ENCODE results near the gene CCDC12.

Gene CCDC12

DNA sequence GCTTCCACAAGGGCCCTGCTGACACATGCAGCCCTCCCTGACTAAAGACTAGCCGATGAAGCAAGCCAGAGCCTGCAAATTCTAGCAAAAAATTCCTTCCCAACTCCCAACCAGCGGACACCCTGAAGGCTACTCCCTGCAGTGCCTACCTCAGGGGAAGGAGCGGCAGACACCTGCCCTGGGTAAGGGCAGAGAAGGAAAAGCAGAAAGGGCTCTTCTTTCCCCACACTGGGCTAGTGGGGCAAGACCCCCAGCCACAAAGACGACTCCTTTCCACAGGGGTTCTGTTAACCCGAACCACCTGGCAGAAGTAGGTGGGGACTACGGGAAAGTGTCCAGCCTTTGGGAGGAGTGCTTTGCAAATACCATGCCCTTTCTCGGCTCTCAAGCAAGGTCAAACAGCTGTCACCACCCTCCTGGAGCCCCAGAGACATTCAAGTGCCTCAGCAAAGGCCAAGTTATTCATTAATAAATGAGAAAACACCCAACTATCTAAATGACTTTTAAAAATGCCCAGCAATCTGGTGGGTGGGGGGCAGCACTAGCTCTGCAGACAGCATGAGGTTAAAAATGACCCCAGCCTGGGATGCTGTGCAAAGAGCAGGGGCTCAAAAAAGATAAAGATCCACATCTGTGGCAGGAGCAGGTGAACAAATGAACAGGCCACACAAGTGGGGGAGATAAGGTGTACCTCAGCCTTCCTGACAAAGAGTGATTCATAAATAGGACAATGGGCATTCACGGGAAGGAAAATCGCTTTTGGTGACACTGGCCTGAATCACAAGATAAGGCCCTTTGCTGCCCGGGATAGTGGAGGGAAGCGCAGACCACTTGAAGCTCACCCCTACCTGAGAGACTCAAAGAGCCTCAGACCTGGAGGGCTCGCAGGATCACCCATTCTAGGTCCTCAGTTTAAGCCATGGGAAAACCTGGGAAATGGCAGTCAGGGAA, 33.0 kb downstream of the CCDC12 start:
- no peak overlapping the region for H3K4me2 ChIP-seq
- no peak overlapping the region for H3K9ac ChIP-seq
- peaks cover 25% of the 10 kb centered on the region; the same call in 1 of the 2 replicates for H3K79me2 ChIP-seq (ENCODE audit: insufficient read depth, low read depth)
- no peaks in the 10 kb centered on the region for H3K27me3 ChIP-seq (ENCODE audit: insufficient read depth, low read depth)
- H3K4me1 ChIP-seq (ENCODE audit: low read depth, poor library complexity, severe bottlenecking): no peaks in the 10 kb centered on the region
- no peak for TF ChIP-seq CTCF (conservative IDR thresholded peaks at IDR 0.05; ENCODE audit: low read depth, low read length)
- H3K4me3 ChIP-seq (IDR thresholded peaks at IDR 0.05; ENCODE audit: insufficient read depth, low read depth, low read length): no peak overlapping the region
- H4K20me1 ChIP-seq (ENCODE audit: insufficient read depth): no peaks in the 10 kb centered on the region
- no peak overlapping the region for H2AFZ ChIP-seq (ENCODE audit: low read depth)
- H3K36me3 ChIP-seq (ENCODE audit: insufficient read depth): no peaks in the 10 kb centered on the region
- no peak overlapping the region for H3K27ac ChIP-seq

DNA sequence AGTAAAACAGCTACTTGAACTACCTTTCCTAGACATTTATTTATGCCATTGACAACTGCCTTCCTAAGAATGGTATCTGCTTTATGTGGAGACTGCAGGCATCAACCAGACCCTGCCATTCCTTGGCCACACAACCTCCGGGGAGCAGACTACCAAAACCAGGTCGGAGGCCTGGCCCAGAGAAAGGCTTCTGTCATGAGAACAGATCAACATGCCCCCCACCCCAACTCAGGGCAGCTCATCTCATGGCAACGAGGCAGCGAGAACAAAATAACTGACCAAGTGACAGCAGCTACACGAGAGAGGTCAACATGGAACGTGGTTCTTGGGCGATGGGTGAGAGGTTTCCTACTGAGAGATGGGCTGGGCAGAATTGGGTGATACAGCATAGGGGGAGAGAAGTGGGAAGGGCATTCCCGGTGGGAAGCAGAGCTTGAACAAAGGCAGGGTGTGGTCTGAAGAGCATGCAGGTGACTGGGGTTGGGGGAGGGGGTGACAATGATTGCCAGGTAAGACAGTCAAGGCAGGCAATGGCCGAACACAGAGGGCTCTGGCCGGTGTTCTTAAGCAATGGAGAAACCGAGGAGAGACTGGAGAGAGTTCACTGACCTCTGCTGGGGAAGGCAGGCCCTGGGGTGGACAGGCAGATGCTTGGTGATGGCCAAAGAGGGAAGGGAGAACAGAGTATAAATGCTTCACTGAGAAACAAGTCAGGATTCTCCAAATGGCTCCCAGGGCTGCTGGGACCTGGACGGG, 33.9 kb downstream of the CCDC12 start:
- no peak overlapping the region for H3K27ac ChIP-seq

DNA sequence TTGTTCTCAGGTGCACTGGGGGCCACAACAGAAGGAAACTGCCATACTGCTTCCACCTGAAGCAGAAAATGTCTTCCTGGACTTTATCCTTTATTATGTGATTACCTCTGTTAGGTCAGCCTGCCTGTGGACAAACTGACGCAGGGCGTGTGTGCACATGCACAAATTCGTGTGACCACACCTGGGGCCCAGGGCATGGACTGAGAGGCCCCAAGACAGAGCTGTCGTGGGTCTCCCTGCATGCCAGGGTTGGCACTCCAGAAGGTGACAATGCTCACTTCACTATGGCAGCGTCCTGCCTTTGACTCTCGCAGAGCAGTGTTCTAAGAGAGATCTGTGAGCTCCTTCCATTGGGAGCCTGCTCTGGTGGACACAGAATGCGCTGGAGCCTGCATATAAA, 34.5 kb downstream of the CCDC12 start:
- H3K27ac ChIP-seq: no peak overlapping the region
- H3K9ac ChIP-seq: no peak overlapping the region
- H3K79me2 ChIP-seq (ENCODE audit: insufficient read depth, low read depth): peaks cover 15% of the 10 kb centered on the region; the same call in 1 of the 2 replicates
- no peaks in the 10 kb centered on the region for H3K27me3 ChIP-seq (ENCODE audit: insufficient read depth, low read depth)
- no peak overlapping the region for H3K4me3 ChIP-seq (IDR thresholded peaks at IDR 0.05; ENCODE audit: insufficient read depth, low read depth, low read length)
- H3K4me2 ChIP-seq: no peak overlapping the region
- no peak overlapping the region for H2AFZ ChIP-seq (ENCODE audit: low read depth)
- no peaks in the 10 kb centered on the region for H4K20me1 ChIP-seq (ENCODE audit: insufficient read depth)
- H3K36me3 ChIP-seq (ENCODE audit: insufficient read depth): no peaks in the 10 kb centered on the region
- no peak for TF ChIP-seq CTCF (conservative IDR thresholded peaks at IDR 0.05; ENCODE audit: low read depth, low read length)
- no peaks in the 10 kb centered on the region for H3K4me1 ChIP-seq (ENCODE audit: low read depth, poor library complexity, severe bottlenecking)

More for the DNA sequence above, 33.9 kb downstream of the CCDC12 start:
- Histone ChIP-seq H3K4me2 (no peak overlapping the region), H3K36me3 (ENCODE audit: insufficient read depth) (no peaks in the 10 kb centered on the region), H4K20me1 (ENCODE audit: insufficient read depth) (no peaks in the 10 kb centered on the region), H3K79me2 (ENCODE audit: insufficient read depth, low read depth) (peaks cover 17% of the 10 kb centered on the region; the same call in 1 of the 2 replicates), H3K27me3 (ENCODE audit: insufficient read depth, low read depth) (no peaks in the 10 kb centered on the region), H2AFZ (ENCODE audit: low read depth) (no peak overlapping the region), H3K4me3 (IDR thresholded peaks at IDR 0.05; ENCODE audit: insufficient read depth, low read depth, low read length) (no peak overlapping the region), H3K4me1 (ENCODE audit: low read depth, poor library complexity, severe bottlenecking) (no peaks in the 10 kb centered on the region), H3K9ac (no peak overlapping the region)
- TF ChIP-seq CTCF (conservative IDR thresholded peaks at IDR 0.05; ENCODE audit: low read depth, low read length): no peak

DNA sequence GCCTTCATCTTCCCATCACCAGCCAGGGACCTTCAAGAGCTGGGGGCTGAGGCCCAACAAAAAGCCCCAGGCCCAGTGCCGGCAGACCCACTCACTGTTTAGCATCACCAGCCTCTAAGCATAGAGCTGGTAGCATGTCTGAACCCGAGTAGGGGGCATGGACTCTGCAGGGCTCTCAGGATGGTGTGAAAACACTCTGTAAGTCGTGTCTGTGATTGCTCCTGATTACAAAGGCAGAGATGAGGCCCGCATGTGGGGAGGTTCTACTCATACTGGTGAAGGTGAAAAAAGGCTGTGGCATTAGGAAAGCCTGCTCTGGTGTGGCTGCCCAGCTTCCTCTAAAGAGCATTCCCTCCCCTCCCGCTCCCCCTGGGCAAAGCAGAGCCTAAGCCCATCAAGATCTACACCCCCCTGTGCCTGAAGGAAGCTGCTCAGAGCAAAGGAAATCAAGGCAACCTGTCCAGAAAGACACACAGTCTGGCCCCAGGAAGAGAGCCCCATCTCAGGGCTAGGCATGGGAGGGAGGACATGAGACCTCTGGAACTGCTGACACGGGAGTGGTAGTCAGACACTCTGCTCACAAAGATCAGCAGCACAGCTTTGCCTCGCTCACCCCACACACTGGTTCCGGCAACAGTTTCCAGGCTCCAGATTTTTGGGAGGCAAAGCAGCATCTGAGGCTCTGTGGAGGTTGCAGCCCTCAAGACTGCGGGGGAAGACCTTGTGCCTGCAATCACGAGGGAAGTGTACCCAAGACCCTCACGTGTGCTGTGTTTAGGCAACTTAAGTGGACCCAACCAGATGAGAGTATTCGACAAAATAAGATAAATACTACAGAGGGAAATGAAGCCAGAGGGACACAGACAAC, 36.7 kb downstream of the CCDC12 start:
- Histone ChIP-seq H3K79me2 (ENCODE audit: insufficient read depth, low read depth) (peaks cover 1% of the 10 kb centered on the region; the same call in 1 of the 2 replicates), H3K27ac (no peak overlapping the region), H4K20me1 (ENCODE audit: insufficient read depth) (no peaks in the 10 kb centered on the region), H3K4me3 (IDR thresholded peaks at IDR 0.05; ENCODE audit: insufficient read depth, low read depth, low read length) (no peak overlapping the region), H2AFZ (ENCODE audit: low read depth) (no peak overlapping the region), H3K27me3 (ENCODE audit: insufficient read depth, low read depth) (no peaks in the 10 kb centered on the region), H3K4me2 (no peak overlapping the region), H3K36me3 (ENCODE audit: insufficient read depth) (no peaks in the 10 kb centered on the region), H3K9ac (no peak overlapping the region), H3K4me1 (ENCODE audit: low read depth, poor library complexity, severe bottlenecking) (no peaks in the 10 kb centered on the region)
- TF ChIP-seq CTCF (conservative IDR thresholded peaks at IDR 0.05; ENCODE audit: low read depth, low read length): no peak
